GM12878 (cell line): ENCODE data around the gene SESN3. TPM values are rescaled to one million over a fixed set of nuclear protein-coding genes. Genes with fewer than 3 reads are reported as not detected.

Source experiments
- ATAC-seq: fragments of 200-7000 bp; cut with Tn5 transposase; 3 replicates; pipeline ENCODE4 v1.9.1; 2020; ENCODE audit warnings: mild to moderate bottlenecking, moderate library complexity
- BruUV-seq: library from RNA; stranded (reverse); fragments of 400-500 nt; replicated peaks from 2 replicates; lab custom pipeline; 2021; lab: Mats Ljungman, UMichigan
- CTCF ChIA-PET: fragments of 300-600 bp; sonication (Branson Sonifier 250); formaldehyde crosslinking; extraction: SDS; loops from one replicate; lab custom pipeline; 2021; ENCODE audit warnings: inconsistent platforms; lab: Yijun Ruan, JAX
- POLR2A ChIA-PET: fragments of 350-600 bp; formaldehyde crosslinking; extraction: SDS; loops from one replicate; lab custom pipeline; 2021; ENCODE audit warnings: inconsistent platforms; lab: Charles Lee
- RAD21 ChIA-PET: fragments of 300-600 bp; sonication (Branson Sonifier 250); formaldehyde crosslinking; loops from one replicate; lab custom pipeline; 2023; ENCODE audit warnings: antibody characterized with exemption; ENCODE audit not compliant: unreplicated experiment; lab: Charles Lee
- SMC1A ChIA-PET: fragments of 300-600 bp; sonication (Branson Sonifier 250); formaldehyde crosslinking; loops from one replicate; lab custom pipeline; 2023; ENCODE audit not compliant: unreplicated experiment, uncharacterized antibody; lab: Charles Lee
- DNase-seq: peaks from one replicate; pipeline ENCODE4 v3.0.0-alpha.2; 2011; ENCODE audit warnings: low read depth, low spot score
- FAIRE-seq: peaks from 3 replicates; lab custom pipeline; 2011; peaks lifted over from hg19 to GRCh38; lab: Jason Lieb, UNC
- H2AFZ ChIP-seq: 2 replicates; pipeline ENCODE4 v1.6.0; 2011; ENCODE audit warnings: low read depth, low read length, control low read depth; ENCODE audit not compliant: control insufficient read depth
- H3K27ac ChIP-seq: 2 replicates; pipeline ENCODE4 v1.5.1; 2011; ENCODE audit warnings: control low read depth; ENCODE audit not compliant: control insufficient read depth, insufficient read depth
- H3K27me3 ChIP-seq, 2 experiments: replicated peaks in 1 of 2; 2 replicates each; pipeline versions ENCODE4 v1.6.0 to v1.6.1; 2011; ENCODE audit warnings: low read length in 1 of 2; ENCODE audit not compliant: control insufficient read depth in 2 of 2, insufficient read depth in 2 of 2
- H3K36me3 ChIP-seq, 2 experiments: 2 replicates each; pipeline ENCODE4 v1.5.1; 2011; ENCODE audit warnings: low read length in 1 of 2; ENCODE audit not compliant: control insufficient read depth in 2 of 2, insufficient read depth in 2 of 2
- H3K4me1 ChIP-seq: 2 replicates; pipeline ENCODE4 v1.6.1; 2011; ENCODE audit warnings: mild to moderate bottlenecking, low read length, moderate library complexity, mixed read lengths; ENCODE audit not compliant: control insufficient read depth, insufficient read depth
- H3K4me2 ChIP-seq: 2 replicates; pipeline ENCODE4 v1.6.0; 2011; ENCODE audit warnings: control low read depth; ENCODE audit not compliant: control insufficient read depth, insufficient read depth
- H3K4me3 ChIP-seq: fragments of 200-600 bp; sonication (generic); 2 replicates; pipeline ENCODE4 v1.5.1; 2016
- H3K79me2 ChIP-seq: 2 replicates; pipeline ENCODE4 v1.6.0; 2011; ENCODE audit warnings: low read length; ENCODE audit not compliant: control insufficient read depth, insufficient read depth
- H3K9ac ChIP-seq: 2 replicates; pipeline ENCODE4 v1.8.0; 2011; ENCODE audit warnings: low read length, control low read depth, mixed read lengths; ENCODE audit not compliant: control insufficient read depth, insufficient read depth
- H3K9me3 ChIP-seq: replicated peaks from 3 replicates; pipeline ENCODE4 v1.5.1; 2011; ENCODE audit warnings: mild to moderate bottlenecking, low read length; ENCODE audit not compliant: control insufficient read depth, insufficient read depth
- H4K20me1 ChIP-seq: 2 replicates; pipeline ENCODE4 v1.6.0; 2011; ENCODE audit not compliant: control insufficient read depth, insufficient read depth
- CBFB ChIP-seq: IDR thresholded peaks from 2 replicates; pipeline ENCODE4 v1.6.1; 2016; ENCODE audit warnings: antibody characterized with exemption, low read depth
- CREM ChIP-seq: IDR thresholded peaks from 2 replicates; pipeline ENCODE4 v1.6.1; 2014; ENCODE audit warnings: antibody characterized with exemption, low read depth
- E2F4 ChIP-seq: IDR thresholded peaks from 2 replicates; pipeline ENCODE4 v1.6.1; 2012; ENCODE audit warnings: low read depth, low read length, improper control_type of control experiment
- GATAD2B ChIP-seq: fragments of 450-650 bp; conservative IDR thresholded peaks from 2 replicates; pipeline ENCODE4 v1.6.1; 2017; ENCODE audit warnings: low read depth, mild to moderate bottlenecking, moderate library complexity
- KDM1A ChIP-seq: fragments of 200-600 bp; sonication (generic); IDR thresholded peaks from 2 replicates; pipeline ENCODE4 v1.6.1; 2016; ENCODE audit warnings: borderline replicate concordance
- RAD51 ChIP-seq: fragments of 450-650 bp; IDR thresholded peaks from 2 replicates; pipeline ENCODE4 v1.6.1; 2016; ENCODE audit warnings: moderate library complexity, mild to moderate bottlenecking, inconsistent platforms
- REST ChIP-seq: IDR thresholded peaks from 2 replicates; pipeline ENCODE4 v1.6.1; 2012; ENCODE audit warnings: mild to moderate bottlenecking, low read depth, low read length
- WGBS: methylation state at CpG from one replicate; pipeline ENCODE4 v1.1.6; 2016; ENCODE audit warnings: low lambda C conversion rate; ENCODE audit not compliant: insufficient replicate concordance, insufficient coverage; ENCODE audit errors: missing lambda C conversion rate; 5-methylcytosine and 5-hydroxymethylcytosine counted together
- in situ Hi-C: fragments of 300-500 bp; cut with MboI; formaldehyde crosslinking; loops from 9 replicates; pipeline ENCODE4 v1.14.3; 2018; ENCODE audit warnings: mixed read lengths
- intact Hi-C: fragments of 100-400 bp; cut with micrococcal nuclease; formaldehyde crosslinking; loops from one replicate; pipeline ENCODE4 v1.14.2; 2022; ENCODE audit not compliant: unreplicated experiment
- polyA plus RNA-seq, 11 experiments: library from polyadenylated mRNA; depleted of rRNA in 4 of 11; unstranded in 6 of 11; stranded (reverse) in 5 of 11; fragments of >200 nt; fragmentation: Nextera tagmentation in 4 of 11; fragmentation: Illumina TruSeq in 1 of 11; extraction: Ambion mirVana in 4 of 11; extraction: Trizol in 1 of 11; gene quantifications; 1 replicate in 1 of 11; 2 replicates in 10 of 11; pipeline versions ENCODE4 v1.2.1 to v1.2.3, GENCODE V29; 2011 to 2016; ENCODE audit warnings: inconsistent platforms in 2 of 11, missing spikeins in 2 of 11, low read depth in 1 of 11
- total RNA-seq, 4 experiments: library from RNA; depleted of rRNA in 3 of 4; stranded (reverse); fragments of >200 nt in 3 of 4; fragmentation: Illumina TruSeq in 1 of 4; extraction: Trizol in 1 of 4; gene quantifications; 2 replicates each; pipeline versions ENCODE4 v1.2.1 to v1.2.3, GENCODE V29; 2013 to 2021

The SESN3 gene
- total and polyA plus RNA-seq, 10 of the 15 experiments (the other 5 are each of a cell fraction or from before 2014, with no cell fraction given), result 0.64 to 6.7 (median 3.0) TPM

- Histone ChIP-seq H3K36me3 (no peaks in the 10 kb centered on the region), H3K27ac (no peak overlapping the region), H3K4me1 (peaks cover 2% of the 10 kb centered on the region; the same call in 1 of the 2 replicates), H2AFZ (peak overlapping the region; percentile 54; the same call in 1 of the 2 replicates), H3K4me2 (no peak overlapping the region), H4K20me1 (no peaks in the 10 kb centered on the region), H3K4me3 (no peak overlapping the region), H3K79me2 (no peaks in the 10 kb centered on the region), H3K9me3 (no peaks in the 10 kb centered on the region), H3K27me3 (no peaks in the 10 kb centered on the region; a peak in 1 of 4 replicates), H3K9ac (no peak overlapping the region)
- CTCF ChIA-PET, result interaction anchor here (0.7 to 24.1 kb wide), 55 partner anchors 10 to 1272 kb away, joined by 3 to 590 read pairs (median 5); partner anchors contain the start of genes CEP57, ENDOD1, SESN3 and SRSF8
- FAIRE-seq, result no peak
- no peak for ATAC-seq
- BruUV-seq, result no TSS peak
- SMC1A ChIA-PET, result interaction anchor here (0.8 to 12.5 kb wide), 58 partner anchors 10 to 1272 kb away, joined by 3 to 474 read pairs (median 5); partner anchors contain the start of genes CEP57, FAM76B, SESN3 and SRSF8
- TF ChIP-seq RAD51, result peak; percentile 45; the same call in 1 of the 2 replicates
- no peak for TF ChIP-seq CREM
- no peak for TF ChIP-seq KDM1A
- no peak for TF ChIP-seq REST
- no peak for TF ChIP-seq CBFB
- TF ChIP-seq E2F4, result no peak
- no peak for TF ChIP-seq GATAD2B
- no peak for DNase-seq
- in situ Hi-C loops (loop anchor here (5.0 kb wide), 3 partner anchors 553 to 1273 kb away; no protein-coding TSS in a partner anchor), intact Hi-C loops (loop anchor here (1.0 to 5.0 kb wide), 7 partner anchors 95 to 813 kb away; partner anchors contain the start of gene MTMR2)
- RAD21 ChIA-PET, result interaction anchor here (0.6 to 16.6 kb wide), 45 partner anchors 10 to 1274 kb away, joined by 3 to 425 read pairs (median 5); partner anchors contain the start of genes ENDOD1, FAM76B, SESN3 and SRSF8
- POLR2A ChIA-PET, result interaction anchor here (0.6 to 4.4 kb wide), 10 partner anchors 75 to 608 kb away, joined by 3 to 23 read pairs (median 3); partner anchors contain the start of gene SESN3
- WGBS, result 95% methylated on average over 1 of the region's 1 CpG
Measured at GRCh38 chr11:95153857-95154246, 77.2 kb downstream of the SESN3 start.
